HG03469 (cell line): ENCODE data around the gene VIT.
"Not testable (repeated sequence)": the region's sequence is repeated elsewhere in the genome, so short reads cannot be mapped to it uniquely, and the experiment has no call there.

Experiments used
- ATAC-seq: cut with Tn5 transposase; IDR thresholded peaks from one replicate; pipeline ENCODE4 v1.9.1; 2021; ENCODE audit warnings: mild to moderate bottlenecking, moderate library complexity, moderate number of reproducible peaks; ENCODE audit not compliant: unreplicated experiment

The VIT gene

DNA sequence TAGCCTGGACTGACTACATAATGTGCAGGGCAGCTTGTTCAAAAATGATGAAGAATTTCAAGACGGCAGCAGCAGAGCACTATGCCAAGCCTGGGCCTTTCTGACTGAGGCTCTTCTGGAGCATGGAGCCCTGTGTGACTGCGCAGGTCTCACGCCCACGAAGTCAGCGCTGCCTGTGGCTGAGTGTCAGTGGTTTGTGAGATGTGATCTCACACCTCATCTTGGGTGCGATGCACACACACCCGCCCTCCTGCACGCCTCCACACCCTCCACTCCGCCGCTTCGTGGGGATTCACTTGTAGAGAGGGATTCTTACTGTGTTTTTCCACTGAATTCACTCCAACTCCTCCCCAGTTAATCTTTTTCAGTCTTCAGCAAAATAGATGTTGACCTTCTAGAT is 103.9 kb downstream of the VIT start:
- no peak for ATAC-seq

DNA sequence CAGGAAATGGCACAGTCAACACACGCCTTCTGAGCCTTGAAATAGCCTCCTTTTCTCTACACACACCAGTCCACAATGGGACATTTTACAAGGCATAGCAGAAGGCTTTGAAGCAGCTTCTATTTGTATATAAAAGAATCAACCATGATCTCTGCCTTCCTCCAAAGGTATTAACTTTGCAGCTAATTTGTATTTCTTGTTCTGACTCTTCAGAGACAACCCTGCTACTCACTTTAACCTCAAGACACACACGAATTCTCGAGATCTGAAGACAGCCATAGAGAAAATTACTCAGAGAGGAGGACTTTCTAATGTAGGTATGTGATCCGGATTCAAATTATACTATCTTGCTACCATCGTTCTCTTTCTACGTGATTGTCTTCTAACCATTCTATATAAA is 104.6 kb downstream of the VIT start:
- ATAC-seq: no peak

DNA sequence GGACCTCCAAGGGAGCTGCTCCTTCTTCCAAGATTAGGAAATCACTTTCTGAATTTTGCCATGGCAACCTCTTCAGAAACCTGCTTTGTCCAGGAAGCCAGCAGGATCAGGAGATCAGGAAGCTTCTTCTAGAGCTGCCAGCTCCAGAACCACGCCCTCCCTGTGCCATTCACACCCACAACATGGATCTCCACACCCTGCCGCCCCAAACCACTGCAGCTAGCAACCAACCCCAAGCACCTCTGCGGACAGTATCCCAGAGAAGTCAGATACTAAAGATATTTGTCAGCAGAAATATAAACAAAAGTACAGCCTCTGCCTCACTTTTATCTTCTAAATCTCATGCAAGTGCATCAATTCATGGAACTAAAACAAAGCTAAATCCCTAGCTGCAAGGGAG is 106.4 kb downstream of the VIT start:
- ATAC-seq: no peak

DNA sequence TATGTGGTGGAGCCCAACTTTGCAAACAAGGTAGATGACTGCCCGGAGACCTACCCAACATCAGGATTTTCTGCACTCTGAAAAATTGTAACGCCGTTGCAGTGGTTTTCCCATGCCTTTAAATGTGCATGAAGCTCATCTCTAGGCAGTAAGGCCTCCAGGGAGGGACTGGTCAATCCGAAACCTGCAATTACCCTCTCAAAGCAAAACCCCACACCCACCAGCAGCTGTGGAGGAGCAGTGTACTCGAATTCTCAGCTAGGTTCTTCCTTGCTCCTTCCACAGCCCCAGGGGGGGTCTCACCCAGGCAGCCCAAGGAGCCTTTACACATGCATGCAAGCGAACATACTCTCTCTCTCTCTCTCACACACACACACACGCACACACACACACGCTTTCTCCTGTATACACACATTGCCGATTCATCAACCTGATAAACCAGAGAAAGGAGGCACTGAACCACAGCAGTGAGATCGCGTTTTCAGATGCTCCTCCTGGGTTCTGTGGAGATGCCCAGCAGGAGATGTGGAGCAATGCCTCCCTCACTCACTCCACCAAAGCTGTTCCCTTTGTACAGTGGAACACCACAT is 109.2 kb downstream of the VIT start:
- no peak for ATAC-seq

DNA sequence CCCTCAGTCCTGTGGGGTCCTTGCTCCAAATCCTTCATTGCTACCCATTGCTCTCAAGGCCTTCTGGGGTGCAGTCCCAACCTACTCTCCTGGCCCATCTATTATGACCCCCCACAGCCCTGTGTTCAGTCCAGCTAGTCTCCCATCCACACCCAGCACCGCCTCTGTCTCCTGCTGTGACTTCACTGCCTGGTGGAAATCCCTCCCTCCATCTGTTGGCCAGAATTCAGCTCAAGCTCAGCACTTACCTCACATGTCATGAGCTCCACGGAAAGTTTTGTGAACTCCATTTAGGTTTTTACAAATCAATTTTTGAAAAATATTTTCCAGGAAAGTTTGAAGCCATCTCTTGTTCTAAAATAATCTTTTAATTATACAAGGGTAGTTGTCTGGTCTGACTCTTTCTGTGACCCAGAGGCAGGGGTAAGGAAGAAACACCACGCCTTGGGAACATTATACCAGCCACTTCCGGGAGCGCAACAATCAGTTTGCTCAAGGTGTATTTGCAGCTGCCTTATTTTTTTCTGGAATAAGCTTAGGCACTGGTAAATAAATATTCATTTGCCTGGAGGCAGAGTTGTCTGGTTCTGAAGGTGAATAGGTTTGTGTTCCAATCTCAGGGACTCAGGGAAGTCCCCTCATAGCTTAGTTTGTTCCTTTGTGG is 110.8 kb downstream of the VIT start:
- ATAC-seq: no peak

DNA sequence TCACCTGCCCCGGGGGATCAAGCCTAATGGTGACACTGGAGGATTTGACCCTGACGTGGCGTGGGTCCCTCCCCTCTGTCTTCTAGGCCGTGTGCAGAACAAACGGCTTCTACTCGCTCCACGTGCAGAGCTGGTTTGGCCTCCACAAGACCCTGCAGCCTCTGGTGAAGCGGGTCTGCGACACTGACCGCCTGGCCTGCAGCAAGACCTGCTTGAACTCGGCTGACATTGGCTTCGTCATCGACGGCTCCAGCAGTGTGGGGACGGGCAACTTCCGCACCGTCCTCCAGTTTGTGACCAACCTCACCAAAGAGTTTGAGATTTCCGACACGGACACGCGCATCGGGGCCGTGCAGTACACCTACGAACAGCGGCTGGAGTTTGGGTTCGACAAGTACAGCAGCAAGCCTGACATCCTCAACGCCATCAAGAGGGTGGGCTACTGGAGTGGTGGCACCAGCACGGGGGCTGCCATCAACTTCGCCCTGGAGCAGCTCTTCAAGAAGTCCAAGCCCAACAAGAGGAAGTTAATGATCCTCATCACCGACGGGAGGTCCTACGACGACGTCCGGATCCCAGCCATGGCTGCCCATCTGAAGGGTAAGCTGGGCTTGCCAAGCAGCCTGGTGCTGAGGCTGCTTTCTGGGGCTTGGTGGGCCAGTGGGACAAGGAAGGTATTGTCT is 112.0 kb downstream of the VIT start:
- no peak for ATAC-seq

DNA sequence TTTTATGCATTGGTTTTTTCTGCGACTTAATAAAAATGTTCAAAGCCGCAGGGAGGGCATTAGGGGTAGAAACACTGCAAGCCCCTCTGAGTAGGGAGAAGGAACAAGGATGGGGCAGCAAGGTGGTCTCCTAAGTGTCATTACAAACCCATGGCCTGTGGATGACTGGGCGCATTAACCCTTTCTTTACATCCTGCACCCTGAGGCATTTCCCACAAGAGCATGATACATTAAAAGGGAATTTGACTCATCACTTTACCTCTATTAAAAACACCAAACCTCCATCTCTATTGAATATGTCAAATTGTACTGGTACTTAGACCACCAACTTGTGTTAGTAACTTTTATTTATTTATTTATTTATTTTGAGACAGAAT is 112.5 kb downstream of the VIT start:
- ATAC-seq: no peak

DNA sequence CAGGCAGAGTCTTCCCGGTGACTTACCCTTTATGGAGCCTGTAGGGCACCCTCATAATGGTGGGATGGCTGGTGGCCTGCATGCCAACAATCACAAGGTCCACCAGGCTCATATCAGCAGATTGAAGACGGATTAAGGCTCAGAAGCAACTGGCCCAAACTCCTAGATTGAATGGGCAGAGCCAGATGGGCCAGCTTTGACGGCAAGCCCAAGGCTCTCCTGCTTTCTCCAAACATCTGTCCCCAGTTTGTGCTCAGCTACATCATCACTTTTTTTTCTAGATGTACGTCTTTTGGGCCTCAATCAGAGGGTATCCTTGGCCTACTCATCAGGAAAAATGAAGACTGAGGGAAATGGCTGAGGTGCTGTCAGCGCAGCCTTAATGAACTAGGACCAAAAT is 114.6 kb downstream of the VIT start:
- no peak for ATAC-seq

DNA sequence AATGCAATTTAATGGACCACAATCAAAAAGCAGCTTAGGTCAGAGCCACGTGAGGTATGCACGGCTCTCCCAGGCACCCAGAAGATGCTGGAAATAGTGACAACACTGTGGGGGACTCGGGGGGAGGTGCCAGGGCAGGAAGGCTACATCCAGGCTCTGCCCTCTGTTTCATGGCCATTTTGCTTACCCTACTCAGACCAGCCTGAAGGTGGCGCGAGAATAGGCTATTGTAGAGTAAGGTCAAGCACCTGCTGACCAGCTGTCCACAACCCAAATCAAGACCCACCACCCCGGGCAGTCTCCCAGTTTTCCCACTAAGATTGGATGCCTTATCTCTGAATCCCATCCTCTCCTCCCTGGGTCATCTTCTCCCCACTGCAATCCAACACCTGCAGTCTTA is 115.7 kb downstream of the VIT start:
- no peak for ATAC-seq

DNA sequence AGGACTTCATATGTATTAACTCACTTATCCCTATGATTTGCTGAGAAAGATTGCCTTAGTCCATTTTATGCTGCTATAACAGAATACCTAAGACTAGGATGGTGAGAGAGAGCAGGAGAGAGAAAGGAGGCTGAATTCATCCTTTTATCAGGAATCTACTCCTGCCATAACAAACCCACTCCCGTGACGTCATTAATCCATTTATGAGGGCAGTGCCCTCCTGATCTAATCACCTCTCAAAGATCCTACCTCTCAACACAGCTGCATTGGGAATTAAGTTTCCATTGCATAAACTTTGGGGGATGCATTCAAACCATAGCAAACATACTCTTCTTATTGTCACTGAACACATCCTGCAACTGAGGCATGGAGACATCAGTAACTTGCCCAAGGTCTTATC is 122.0 kb downstream of the VIT start:
- ATAC-seq: no peak

DNA sequence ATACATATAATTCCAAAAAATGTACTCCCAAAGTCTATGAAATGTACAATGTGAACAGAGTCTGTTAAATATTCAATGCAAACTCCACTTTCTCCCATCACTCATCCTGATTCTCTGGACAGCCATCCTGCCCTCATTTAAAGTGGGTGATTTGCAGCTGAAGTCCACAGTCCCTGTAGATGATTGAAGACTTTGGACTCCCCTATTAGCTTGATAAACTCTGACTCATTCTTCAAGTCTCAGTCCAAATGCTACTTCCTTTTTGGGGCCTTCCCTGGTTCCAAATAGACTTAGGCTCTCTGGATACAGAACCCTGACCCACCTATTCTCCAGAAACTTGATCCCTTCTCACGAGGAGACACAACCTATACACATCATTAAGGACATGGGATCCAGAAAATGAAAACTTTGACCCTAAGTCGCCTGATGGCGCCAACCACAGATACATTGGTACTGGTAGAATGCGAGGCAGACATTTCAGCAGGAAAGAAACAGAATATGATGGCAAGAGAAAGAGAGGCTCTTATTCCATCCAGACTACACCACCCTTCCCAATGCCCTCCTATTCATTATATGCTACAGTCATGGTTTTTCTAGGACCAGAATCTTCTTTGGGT is 122.7 kb downstream of the VIT start:
- no peak for ATAC-seq

DNA sequence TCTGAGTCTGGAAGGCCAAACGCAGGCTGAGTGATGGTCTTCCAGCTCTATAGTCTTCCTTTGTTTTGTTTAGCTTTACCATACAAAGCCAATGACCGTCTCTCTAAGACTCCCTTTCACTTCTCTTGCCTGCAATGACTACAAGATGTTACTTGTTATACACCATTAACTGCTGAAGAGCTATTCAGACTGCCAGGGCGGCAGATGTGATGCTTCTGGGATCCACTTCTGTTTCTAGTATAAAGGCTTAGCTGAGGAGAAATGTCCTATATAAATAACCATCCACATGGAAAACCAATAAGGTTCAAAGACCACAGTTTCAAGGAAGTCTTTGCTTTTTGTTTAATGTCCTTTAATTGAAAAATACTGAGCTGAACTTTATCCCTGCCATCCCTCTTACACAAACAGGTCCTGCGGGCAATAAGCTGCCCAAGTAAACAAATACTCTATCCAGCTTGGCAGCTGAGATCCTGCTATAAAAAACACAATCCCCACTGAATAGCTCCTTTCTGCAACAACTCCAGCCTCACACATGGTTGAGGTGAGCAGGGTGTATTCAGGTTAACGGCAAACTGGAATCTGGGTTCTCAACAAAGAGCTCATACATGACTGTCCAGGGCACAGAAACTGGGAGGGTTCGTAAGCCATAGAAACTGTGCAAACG is 124.6 kb downstream of the VIT start:
- no peak for ATAC-seq

DNA sequence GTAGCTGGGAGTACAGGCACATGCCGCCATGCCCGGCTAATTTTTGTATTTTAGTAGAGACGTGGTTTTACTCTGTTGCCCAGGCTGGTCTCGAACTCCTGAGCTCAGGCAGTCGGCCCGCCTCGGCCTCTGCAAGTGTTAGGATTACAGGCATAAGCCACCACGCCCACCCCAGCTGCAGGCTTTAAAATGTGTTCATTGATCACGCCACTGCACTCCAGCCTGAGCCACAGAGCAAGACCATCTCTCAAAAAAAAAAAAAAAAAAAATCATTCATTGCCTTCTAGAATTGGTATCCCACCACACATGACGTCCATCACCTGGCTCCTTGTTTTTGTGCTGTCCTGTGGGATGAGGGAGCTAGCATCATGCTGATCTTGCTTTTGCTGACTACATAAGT is 127.4 kb downstream of the VIT start:
- no peak for ATAC-seq

DNA sequence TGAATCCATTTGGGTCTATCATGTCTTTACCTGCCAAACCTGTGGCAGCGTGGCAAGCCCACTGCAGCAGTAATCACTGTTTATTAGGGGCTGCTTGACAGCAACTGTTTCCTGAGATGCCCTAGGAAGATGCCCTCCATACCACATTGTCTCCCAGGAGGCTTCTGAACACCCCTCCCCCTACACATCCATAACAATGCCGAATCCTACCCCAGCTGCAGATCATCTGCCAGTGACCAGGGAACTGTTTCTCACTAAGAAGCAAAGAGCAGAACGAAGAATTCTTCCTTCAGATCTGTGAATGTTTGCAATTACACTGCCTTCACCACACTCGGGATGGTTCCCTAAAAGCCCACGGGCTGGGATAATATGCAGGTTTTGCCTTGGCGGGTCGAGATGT is 127.8 kb downstream of the VIT start:
- ATAC-seq: no peak

DNA sequence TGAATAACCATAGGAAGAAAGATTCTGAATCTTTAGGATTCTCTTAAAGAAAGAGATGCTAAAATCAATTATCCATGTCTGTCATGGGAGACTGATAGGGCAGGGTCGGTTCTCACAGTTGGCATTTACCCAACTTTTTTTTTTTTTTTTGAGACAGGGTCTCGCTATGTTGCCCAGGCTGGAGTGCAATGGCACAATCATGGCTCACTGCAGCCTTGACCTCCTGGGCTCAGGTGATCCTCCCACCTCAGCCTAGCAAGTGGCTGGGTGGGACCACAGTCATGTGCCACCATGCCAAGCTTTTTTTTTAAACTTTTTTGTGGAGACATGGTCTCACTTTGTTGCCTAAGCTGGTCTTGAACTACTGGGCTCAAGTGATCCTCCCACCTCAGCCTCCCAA is 128.2 kb downstream of the VIT start:
- not testable (repeated sequence) for ATAC-seq

DNA sequence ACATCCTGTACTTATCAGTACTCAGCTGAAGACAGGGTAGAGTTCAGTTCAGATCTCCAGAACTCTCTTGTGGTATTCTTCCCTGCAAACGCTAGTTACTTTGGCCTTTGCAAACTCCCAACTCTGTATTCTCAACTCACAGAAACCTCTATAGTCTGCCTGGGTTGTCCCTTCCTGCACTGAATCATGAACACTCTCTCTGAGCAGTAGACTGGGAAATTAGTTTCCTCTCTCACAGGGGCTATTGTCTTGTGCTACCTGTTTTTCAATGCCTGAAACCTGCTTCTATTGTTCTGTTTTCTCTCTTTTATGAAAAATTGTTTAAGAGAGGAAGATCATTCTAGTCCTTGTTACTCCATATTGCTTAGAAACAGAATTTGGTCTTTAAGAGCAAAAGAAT is 134.7 kb downstream of the VIT start:
- ATAC-seq: no peak

DNA sequence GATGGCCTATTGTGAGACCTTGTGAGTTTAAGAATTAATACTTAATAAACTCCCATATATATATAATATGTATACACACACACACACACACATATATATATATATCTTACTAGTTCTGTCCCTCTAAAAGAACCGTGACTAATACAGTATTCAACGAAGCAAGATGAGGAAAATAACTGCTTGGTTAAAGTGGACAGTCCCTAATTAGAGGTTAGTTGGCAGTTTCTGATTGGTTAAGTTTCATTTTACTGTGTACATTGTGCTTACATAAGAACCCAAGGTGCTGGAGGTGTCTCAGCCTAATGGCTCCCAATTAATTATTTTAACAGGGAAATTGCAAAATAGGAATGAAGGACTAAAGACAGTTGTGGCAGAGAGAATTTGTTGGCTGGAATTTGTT is 137.7 kb downstream of the VIT start:
- ATAC-seq: no peak

DNA sequence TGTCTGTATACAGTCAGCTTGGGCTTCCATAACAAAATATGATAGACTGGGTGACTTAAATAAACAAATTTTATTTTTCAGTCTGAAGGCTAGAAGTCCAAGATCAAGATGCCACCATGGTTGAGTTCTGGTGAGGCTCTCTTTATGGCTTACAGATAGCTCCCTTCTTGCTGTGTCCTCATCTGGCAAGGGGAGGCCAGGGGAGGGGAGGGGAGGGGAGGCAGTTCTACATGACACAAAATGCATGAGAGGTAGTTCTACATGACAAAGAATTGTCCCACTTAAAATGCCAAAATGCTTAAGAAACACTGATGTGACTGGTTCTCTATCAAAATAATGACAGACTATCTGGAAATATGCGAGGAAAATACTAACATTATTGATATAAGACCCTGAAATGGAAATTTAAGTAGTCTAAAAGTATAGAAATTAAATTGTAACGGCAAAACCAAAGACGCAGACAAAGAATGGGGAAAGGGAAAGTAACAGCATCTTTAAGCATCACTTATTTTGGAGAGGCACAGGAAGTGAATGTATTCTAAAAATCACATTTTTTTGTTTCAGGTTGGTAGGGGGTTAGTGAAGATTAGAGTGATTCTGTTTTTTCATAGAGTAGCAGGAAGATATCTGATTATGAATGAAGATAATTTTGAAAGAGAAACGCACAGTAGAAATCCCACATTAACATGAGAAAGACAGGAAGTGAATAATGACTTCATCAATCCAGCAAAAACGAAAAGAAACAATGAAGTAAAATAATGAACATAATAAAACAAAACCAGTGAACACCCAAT is 138.4 kb downstream of the VIT start:
- no peak for ATAC-seq

DNA sequence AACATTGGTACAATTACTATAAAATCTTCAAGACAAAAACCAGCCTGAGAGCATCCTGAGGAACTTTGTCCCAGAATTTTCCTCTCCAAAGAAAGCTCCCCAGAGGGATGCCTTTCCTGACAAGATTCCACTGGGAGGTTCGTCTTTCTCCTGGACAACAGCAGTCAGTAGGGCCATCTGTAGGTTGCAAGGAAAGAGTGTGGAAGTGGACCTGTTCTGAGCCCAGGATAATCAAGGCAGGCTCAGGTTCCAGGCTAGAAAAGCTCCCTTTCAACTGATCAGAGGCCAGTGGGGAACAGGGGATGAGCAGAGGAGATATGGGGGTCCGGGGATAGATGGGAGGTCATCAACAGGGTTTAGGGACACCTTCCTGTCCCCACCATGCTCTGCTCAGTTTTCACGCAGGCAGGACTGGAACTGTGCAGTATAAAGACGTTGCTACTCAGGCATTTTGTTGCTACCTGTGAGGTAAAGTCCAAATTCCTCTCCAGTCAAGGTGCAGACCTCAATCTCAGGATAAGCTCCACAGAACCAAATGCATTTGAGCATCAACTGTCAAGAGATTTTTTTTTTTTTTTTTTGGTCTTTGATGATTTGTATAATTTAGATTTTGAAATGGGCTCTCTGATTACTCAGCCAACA is 143.6 kb downstream of the VIT start:
- no peak for ATAC-seq

DNA sequence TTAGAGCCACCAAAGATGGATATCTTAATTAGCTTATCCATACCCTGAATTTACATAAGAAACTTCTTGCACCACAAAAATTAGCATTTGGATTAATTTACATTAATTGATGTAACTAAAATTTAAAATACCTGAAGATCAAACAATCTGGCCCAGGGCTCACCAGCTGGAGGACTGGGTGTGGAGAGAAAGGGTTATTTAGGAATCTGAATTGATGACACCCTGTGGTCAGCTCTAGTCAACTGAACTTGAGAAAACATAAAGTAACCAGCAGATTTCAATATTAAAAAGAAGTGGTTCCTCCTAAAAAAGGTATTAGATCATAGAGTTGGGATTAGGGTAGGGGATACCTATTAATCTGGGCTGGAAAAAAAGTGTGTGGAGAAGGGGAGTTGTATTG is 147.3 kb downstream of the VIT start:
- ATAC-seq: no peak
